HG02885 (cell line): Measurements from ENCODE around the gene LDB1.

Source experiments
- ATAC-seq: cut with Tn5 transposase; IDR thresholded peaks from one replicate; pipeline ENCODE4 v1.9.1; 2021; ENCODE audit warnings: mild to moderate bottlenecking; ENCODE audit not compliant: unreplicated experiment, poor library complexity

LDB1 gene

GRCh38 chr10:102067091-102067916 lies 52.9 kb downstream of the LDB1 start:
- ATAC-seq = no peak

- ATAC-seq = no peak
Measured at GRCh38 chr10:102066399-102067088, 53.6 kb downstream of the LDB1 start.

GRCh38 chr10:102065561-102066398 lies 54.4 kb downstream of the LDB1 start:
- ATAC-seq = peak; percentile 32

- ATAC-seq = peak; percentile 95
Measured at GRCh38 chr10:102064868-102065560, 55.2 kb downstream of the LDB1 start, which contains the start of gene HPS6. Gene HPS6, plus strand, starts transcription at chr10:102065349. Its CDS starts 126 bp downstream, at chr10:102065475.

- ATAC-seq = no peak
Measured at GRCh38 chr10:102064503-102064867, 55.7 kb downstream of the LDB1 start.

GRCh38 chr10:102059987-102060386 lies 60.2 kb downstream of the LDB1 start:
- ATAC-seq = no peak
